ENCODE results near the gene MTREX.

- TF ChIP-seq ZNF76 (tag by site-specific recombination; IDR thresholded peaks at IDR 0.05; ENCODE audit: borderline replicate concordance, low read depth) (no peak), SP2 (tag by site-specific recombination; IDR thresholded peaks at IDR 0.05) (no peak), OVOL3 (tag by site-specific recombination; IDR thresholded peaks at IDR 0.05) (no peak), ZNF114 (tag by site-specific recombination; IDR thresholded peaks at IDR 0.05) (no peak), ZNF23 (tag by site-specific recombination; IDR thresholded peaks at IDR 0.05; ENCODE audit: borderline replicate concordance) (no peak), KLF1 (tag by site-specific recombination; IDR thresholded peaks at IDR 0.05) (no peak), YY1 (tag by site-specific recombination; IDR thresholded peaks at IDR 0.05) (no peak), PRDM10 (tag by site-specific recombination; IDR thresholded peaks at IDR 0.05) (no peak), SETDB1 (IDR thresholded peaks at IDR 0.05; ENCODE audit: insufficient read length, low read length) (no peak), KLF16 (tag by site-specific recombination; IDR thresholded peaks at IDR 0.05) (no peak), ZNF843 (tag by site-specific recombination; IDR thresholded peaks at IDR 0.05) (no peak)
- TF ChIP-seq, protein P1, sequence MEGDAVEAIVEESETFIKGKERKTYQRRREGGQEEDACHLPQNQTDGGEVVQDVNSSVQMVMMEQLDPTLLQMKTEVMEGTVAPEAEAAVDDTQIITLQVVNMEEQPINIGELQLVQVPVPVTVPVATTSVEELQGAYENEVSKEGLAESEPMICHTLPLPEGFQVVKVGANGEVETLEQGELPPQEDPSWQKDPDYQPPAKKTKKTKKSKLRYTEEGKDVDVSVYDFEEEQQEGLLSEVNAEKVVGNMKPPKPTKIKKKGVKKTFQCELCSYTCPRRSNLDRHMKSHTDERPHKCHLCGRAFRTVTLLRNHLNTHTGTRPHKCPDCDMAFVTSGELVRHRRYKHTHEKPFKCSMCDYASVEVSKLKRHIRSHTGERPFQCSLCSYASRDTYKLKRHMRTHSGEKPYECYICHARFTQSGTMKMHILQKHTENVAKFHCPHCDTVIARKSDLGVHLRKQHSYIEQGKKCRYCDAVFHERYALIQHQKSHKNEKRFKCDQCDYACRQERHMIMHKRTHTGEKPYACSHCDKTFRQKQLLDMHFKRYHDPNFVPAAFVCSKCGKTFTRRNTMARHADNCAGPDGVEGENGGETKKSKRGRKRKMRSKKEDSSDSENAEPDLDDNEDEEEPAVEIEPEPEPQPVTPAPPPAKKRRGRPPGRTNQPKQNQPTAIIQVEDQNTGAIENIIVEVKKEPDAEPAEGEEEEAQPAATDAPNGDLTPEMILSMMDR (tag by site-specific recombination; IDR thresholded peaks at IDR 0.05): no peak
These were observed 113.3 kb downstream of the MTREX start for GRCh38 chr5:55421074-55421529.
